Measurements from ENCODE around the gene NCAN.

Gene NCAN

GRCh38 chr19:19209372-19209771 is 2.4 kb upstream of the NCAN start:
- H3K27me3 ChIP-seq (ENCODE audit: low read length), result no peaks in the 10 kb centered on the region

GRCh38 chr19:19212916-19213315 is 1.2 kb downstream of the NCAN start:
- no peaks in the 10 kb centered on the region for H3K27me3 ChIP-seq (ENCODE audit: low read length)
- TF ChIP-seq CTCF (IDR thresholded peaks at IDR 0.05; ENCODE audit: insufficient read depth, low read length, poor library complexity, severe bottlenecking) (no peak), EZH2phosphoT487 (conservative IDR thresholded peaks at IDR 0.05; ENCODE audit: low read length) (no peak)

More at GRCh38 chr19:19209372-19209771, 2.4 kb upstream of the NCAN start:
- Histone ChIP-seq H3F3A (ENCODE audit: insufficient read depth) (no peaks in the 10 kb centered on the region), H3K36me3 (ENCODE audit: low read length) (no peaks in the 10 kb centered on the region), H2AFZ (ENCODE audit: low read depth, low read length, severe bottlenecking) (no peak overlapping the region), H3K27ac (ENCODE audit: low read depth, low read length) (no peak overlapping the region), H3K9ac (ENCODE audit: low read length) (no peak overlapping the region), H3K9me3 (ENCODE audit: insufficient read depth, low read length) (no peaks in the 10 kb centered on the region), H3K79me2 (ENCODE audit: insufficient read depth, low read length) (no peaks in the 10 kb centered on the region), H3K4me3 (ENCODE audit: insufficient read depth, low read length, poor library complexity, severe bottlenecking) (no peak overlapping the region), H4K20me1 (ENCODE audit: low read depth, low read length) (no peaks in the 10 kb centered on the region), H3K9me2 (replicated peaks; ENCODE audit: insufficient read depth, low read length) (no peaks in the 10 kb centered on the region), H3K4me2 (ENCODE audit: low read depth, low read length, poor library complexity, severe bottlenecking) (no peak overlapping the region)
- TF ChIP-seq EZH2phosphoT487 (conservative IDR thresholded peaks at IDR 0.05; ENCODE audit: low read length), result no peak
- no peak for TF ChIP-seq CTCF (IDR thresholded peaks at IDR 0.05; ENCODE audit: insufficient read depth, low read length, poor library complexity, severe bottlenecking)

GRCh38 chr19:19213426-19214158 is 1.8 kb downstream of the NCAN start:
- no peak overlapping the region for H2AFZ ChIP-seq (ENCODE audit: low read depth, low read length, severe bottlenecking)
- H3K27ac ChIP-seq (ENCODE audit: low read depth, low read length), result no peak overlapping the region
- no peaks in the 10 kb centered on the region for H3K9me3 ChIP-seq (ENCODE audit: insufficient read depth, low read length)
- H3K4me3 ChIP-seq (ENCODE audit: insufficient read depth, low read length, poor library complexity, severe bottlenecking), result no peak overlapping the region
- H4K20me1 ChIP-seq (ENCODE audit: low read depth, low read length), result no peaks in the 10 kb centered on the region
- no peaks in the 10 kb centered on the region for H3K27me3 ChIP-seq (ENCODE audit: low read length)
- H3K36me3 ChIP-seq (ENCODE audit: low read length), result no peaks in the 10 kb centered on the region
- no peak overlapping the region for H3K4me2 ChIP-seq (ENCODE audit: low read depth, low read length, poor library complexity, severe bottlenecking)
- TF ChIP-seq EZH2phosphoT487 (conservative IDR thresholded peaks at IDR 0.05; ENCODE audit: low read length) (no peak), CTCF (IDR thresholded peaks at IDR 0.05; ENCODE audit: insufficient read depth, low read length, poor library complexity, severe bottlenecking) (no peak)
- no peaks in the 10 kb centered on the region for H3K9me2 ChIP-seq (replicated peaks; ENCODE audit: insufficient read depth, low read length)
- no peaks in the 10 kb centered on the region for H3F3A ChIP-seq (ENCODE audit: insufficient read depth)
- H3K79me2 ChIP-seq (ENCODE audit: insufficient read depth, low read length), result no peaks in the 10 kb centered on the region
- no peak overlapping the region for H3K9ac ChIP-seq (ENCODE audit: low read length)

More at GRCh38 chr19:19212916-19213315, 1.2 kb downstream of the NCAN start:
- Histone ChIP-seq H3K9me2 (replicated peaks; ENCODE audit: insufficient read depth, low read length) (no peaks in the 10 kb centered on the region), H3K9ac (ENCODE audit: low read length) (no peak overlapping the region), H3K79me2 (ENCODE audit: insufficient read depth, low read length) (no peaks in the 10 kb centered on the region), H3K36me3 (ENCODE audit: low read length) (no peaks in the 10 kb centered on the region), H3F3A (ENCODE audit: insufficient read depth) (no peaks in the 10 kb centered on the region), H4K20me1 (ENCODE audit: low read depth, low read length) (no peaks in the 10 kb centered on the region), H3K4me3 (ENCODE audit: insufficient read depth, low read length, poor library complexity, severe bottlenecking) (no peak overlapping the region), H3K27ac (ENCODE audit: low read depth, low read length) (no peak overlapping the region), H2AFZ (ENCODE audit: low read depth, low read length, severe bottlenecking) (no peak overlapping the region), H3K9me3 (ENCODE audit: insufficient read depth, low read length) (no peaks in the 10 kb centered on the region), H3K4me2 (ENCODE audit: low read depth, low read length, poor library complexity, severe bottlenecking) (no peak overlapping the region)
